Activated CD4-positive, alpha-beta T cell treated with anti-CD3 and anti-CD28 coated beads, Interleukin-2, Interleukin-4, amounts not matched to agents 100 ng/mL and 50 ng/mL, durations not matched to agents 16 hours and 8 hours (primary cell): ENCODE data around the gene KRTAP10-2.
"Not testable (repeated sequence)": the region's sequence is repeated elsewhere in the genome, so short reads cannot be mapped to it uniquely, and the experiment has no call there.

ENCODE experiments used
- DNase-seq: peaks from one replicate; pipeline ENCODE4 v3.0.0-alpha.2; 2020; ENCODE audit warnings: low spot score

Gene KRTAP10-2

GRCh38 chr21:44567481-44568171 is 16.3 kb upstream of the KRTAP10-2 start:
- no peak for DNase-seq

GRCh38 chr21:44566403-44566802 is 15.1 kb upstream of the KRTAP10-2 start:
- no peak for DNase-seq

GRCh38 chr21:44564886-44565598 is 13.7 kb upstream of the KRTAP10-2 start:
- no peak for DNase-seq

- DNase-seq: no peak
Measured at GRCh38 chr21:44564099-44564498, 12.8 kb upstream of the KRTAP10-2 start.

GRCh38 chr21:44558695-44559094 is 7.4 kb upstream of the KRTAP10-2 start, which contains the start of gene KRTAP10-3:
KRTAP10-3 (minus strand) TSS chr21:44558795; CDS start chr21:44558715, 80 bp downstream.
- DNase-seq: no peak

- not testable (repeated sequence) for DNase-seq
Measured at GRCh38 chr21:44558329-44558675, 7.0 kb upstream of the KRTAP10-2 start.

GRCh38 chr21:44557491-44558328 is 6.4 kb upstream of the KRTAP10-2 start:
- no peak for DNase-seq

GRCh38 chr21:44556879-44557278 is 5.6 kb upstream of the KRTAP10-2 start:
- DNase-seq: no peak

GRCh38 chr21:44555200-44555875 is 4.0 kb upstream of the KRTAP10-2 start:
- DNase-seq: no peak

- no peak for DNase-seq
Measured at GRCh38 chr21:44552681-44553080, 1.4 kb upstream of the KRTAP10-2 start.

- no peak for DNase-seq
Measured at GRCh38 chr21:44552136-44552535, 831 bp upstream of the KRTAP10-2 start.

- no peak for DNase-seq
Measured at GRCh38 chr21:44550807-44551206, 498 bp downstream of the KRTAP10-2 start.

GRCh38 chr21:44550285-44550684 is 1.0 kb downstream of the KRTAP10-2 start:
- not testable (repeated sequence) for DNase-seq

- DNase-seq: no peak
Measured at GRCh38 chr21:44549525-44550211, 1.6 kb downstream of the KRTAP10-2 start.

- no peak for DNase-seq
Measured at GRCh38 chr21:44548922-44549321, 2.4 kb downstream of the KRTAP10-2 start.

GRCh38 chr21:44548381-44548780 is 2.9 kb downstream of the KRTAP10-2 start:
- DNase-seq: no peak

GRCh38 chr21:44547656-44548331 is 3.5 kb downstream of the KRTAP10-2 start:
- no peak for DNase-seq

GRCh38 chr21:44544566-44544965 is 6.7 kb downstream of the KRTAP10-2 start:
- no peak for DNase-seq

GRCh38 chr21:44542716-44543115 is 8.6 kb downstream of the KRTAP10-2 start:
- DNase-seq: no peak

- no peak for DNase-seq
Measured at GRCh38 chr21:44540741-44541288, 10.5 kb downstream of the KRTAP10-2 start.
